ENCODE measurements around the gene BICC1.

BICC1 gene

DNA sequence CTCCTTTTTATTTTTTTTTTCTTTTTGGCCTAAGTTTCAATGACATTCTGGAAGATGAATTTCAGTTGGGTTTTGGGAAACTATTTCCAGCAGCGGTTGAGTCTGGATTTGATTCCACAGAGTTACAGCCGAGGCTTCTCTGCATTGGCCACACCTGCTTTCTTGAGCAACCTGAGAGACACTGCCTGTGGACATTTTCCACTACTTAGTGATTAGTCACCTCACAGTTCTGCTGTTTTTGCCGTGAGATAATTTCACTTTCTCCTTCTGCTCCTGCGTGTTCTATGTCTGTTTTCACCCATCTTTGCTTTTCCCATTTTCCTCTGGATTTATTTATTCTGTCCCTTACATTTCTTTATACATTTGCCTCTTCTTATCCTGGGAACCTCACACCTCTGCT, 243.0 kb downstream of the BICC1 start:
- DNase-seq: no peak

- no peak for DNase-seq
Observed at GRCh38 chr10:58756130-58756719, 243.6 kb downstream of the BICC1 start.

GRCh38 chr10:58757352-58758065, 244.8 kb downstream of the BICC1 start:
- no peak for DNase-seq

- DNase-seq: no peak
Observed at GRCh38 chr10:58758321-58758720, 245.6 kb downstream of the BICC1 start.

DNA sequence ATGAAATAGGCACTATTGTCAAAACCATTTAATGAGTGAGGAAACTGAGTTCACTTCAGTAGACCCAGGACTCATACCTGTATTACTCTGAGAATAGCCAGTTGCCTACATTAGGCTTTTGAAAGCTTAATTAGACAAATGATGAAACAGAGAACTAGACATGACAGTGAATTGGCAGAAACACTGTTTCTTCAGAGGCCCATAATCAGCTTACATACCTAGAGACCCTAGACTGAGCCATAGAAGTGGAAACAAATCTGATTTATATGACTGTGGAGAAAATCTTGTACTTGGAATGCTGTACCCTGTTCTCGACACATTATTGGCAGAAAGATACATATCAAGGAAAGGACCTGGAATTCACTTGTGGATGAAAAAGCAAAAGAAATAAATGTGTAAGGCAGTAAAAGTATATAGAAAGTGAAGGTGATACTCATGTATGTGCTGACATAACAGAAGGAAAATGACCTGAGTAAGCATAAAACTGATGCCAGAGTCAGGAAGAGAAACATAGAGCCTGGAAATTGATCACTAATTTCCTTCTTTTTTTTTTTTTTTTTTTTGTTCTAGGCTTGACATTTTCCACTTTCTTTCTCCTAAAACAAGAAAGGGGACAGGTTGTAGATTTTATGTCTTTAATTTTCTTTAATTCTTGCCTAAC, 251.5 kb downstream of the BICC1 start:
- no peak for DNase-seq

DNA sequence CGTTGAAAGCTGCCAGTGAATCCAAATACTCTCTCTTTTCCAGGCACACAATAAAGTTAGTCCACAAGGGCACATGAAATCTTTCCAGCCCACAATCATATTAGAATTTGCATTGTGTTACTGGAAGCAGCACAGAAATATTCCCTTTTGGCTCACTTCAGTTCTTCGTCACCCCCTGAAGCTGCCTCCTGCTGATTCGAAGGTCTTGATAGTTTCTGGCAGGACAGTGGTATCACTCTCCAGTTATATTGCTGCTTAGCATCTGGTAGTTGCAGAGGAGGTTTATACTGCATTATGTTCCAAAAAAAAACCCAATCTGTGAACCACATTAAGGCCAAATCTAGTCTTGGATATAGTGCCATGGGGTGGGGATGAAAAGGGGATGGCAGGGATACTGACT, 253.2 kb downstream of the BICC1 start:
- no peak for DNase-seq

DNA sequence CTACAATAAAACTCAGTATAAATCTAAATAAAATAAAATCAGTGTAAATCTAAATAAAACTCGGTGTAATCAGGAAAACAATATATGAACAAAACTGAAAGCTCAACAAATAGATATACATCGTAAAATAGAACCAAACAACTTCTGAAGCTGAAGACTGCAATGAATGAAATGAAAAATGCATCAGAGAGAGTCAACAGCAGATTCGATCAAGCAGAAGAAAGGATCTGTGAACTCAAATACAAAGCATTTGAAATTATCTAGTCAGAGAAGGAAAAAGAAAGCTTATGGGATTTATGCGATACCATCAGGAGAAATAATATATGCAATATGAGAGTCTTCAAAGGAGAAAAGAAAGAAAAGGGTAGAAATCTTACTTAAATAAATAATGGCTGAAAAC, 255.0 kb downstream of the BICC1 start:
- DNase-seq: no peak

DNA sequence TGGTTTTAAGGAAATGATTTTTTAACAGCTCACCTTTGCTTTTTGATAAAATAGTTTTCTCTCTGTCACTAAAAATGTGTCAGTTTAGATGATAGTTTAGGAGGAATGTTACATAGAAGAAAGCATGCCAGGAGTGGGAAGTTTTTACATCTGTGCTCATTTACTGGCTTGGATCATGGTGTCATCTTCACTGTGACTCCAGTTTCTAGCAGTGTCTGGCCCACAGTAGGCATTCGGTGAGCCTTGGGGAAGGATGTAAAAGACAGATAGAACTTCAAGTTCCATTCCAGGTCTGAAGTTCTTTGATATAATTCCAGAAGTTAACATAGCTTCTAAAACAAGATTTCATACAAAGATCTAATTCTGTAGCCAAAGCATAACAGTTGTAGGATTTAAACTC, 259.2 kb downstream of the BICC1 start:
- no peak for DNase-seq

DNA sequence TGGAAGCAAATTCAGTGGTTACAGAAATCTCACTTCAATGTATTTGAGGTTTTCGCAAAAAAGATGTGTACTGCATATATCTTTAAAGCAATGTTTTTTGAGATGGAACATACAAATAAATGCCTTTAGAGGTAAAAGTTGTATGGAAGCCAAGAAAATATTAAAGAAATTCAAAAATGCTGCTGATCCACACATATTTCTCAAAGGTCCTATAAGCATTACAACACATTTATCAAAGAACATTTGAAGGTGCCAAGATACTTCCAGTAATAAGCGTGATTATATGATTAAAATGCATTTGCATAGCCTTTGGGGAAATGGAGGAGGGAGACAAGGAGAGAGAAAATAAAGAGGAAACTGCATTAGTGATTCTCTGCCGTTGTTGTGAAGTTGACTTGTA, 260.1 kb downstream of the BICC1 start:
- DNase-seq: no peak

DNA sequence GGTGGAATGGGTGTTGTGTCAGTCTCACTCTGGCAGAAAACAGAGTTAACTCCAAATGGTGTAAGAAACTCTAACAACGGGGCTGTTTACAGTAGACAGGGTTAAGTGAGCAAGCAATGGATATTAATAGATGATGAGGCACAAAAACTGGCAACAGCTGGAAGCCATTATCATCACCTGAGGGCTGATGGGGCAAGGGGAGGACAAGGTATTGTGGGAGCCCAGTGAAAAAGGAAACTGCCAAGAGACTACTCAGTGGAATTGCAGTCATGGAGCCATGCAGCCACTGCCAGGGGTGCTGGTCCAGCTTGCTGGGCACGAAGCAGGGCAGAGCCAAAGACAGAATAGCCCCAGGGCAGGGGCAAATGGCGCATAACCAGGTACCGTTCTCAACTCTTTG, 260.7 kb downstream of the BICC1 start:
- no peak for DNase-seq

DNA sequence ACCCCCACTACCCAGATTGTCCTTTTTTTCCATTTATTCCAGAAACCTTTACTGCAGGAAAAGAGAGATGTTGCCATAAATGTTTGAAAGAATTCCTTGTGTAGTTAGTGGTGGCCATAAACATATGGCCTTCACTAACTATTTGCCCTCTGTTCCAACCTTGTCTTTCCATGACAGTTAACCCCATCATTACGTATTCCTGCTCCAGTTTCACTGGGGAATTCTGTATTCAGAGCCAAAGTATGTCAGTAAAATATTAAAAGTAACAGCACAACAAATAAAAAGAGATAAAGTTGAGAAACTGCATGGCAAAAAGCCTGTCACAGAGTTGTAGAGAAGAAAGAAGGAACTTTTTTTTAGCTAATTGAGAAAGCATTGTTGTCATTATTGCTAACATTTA, 261.3 kb downstream of the BICC1 start:
- DNase-seq: no peak

GRCh38 chr10:58775960-58776567, 263.4 kb downstream of the BICC1 start:
- no peak for DNase-seq

- DNase-seq: no peak
Observed at GRCh38 chr10:58776568-58777318, 264.1 kb downstream of the BICC1 start.

GRCh38 chr10:58778966-58779365, 266.3 kb downstream of the BICC1 start:
- DNase-seq: no peak

DNA sequence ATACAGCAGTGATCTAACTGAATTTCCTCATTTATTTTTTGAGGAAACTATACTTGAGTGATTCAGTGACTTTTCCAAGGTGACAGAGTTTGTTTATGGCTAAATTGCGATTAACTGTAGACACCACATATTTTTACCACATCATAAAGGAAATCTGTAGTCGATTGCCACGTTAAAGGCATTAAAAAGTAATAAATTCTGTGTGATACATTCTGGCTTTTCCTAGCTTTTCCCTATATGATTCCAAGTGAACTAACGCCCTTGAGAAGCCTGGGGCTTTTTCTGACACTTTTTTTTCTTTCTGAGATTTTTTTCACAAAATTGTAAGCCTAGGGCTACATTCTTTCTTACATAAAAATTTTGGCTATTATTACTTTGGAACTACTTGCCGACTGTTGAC, 266.9 kb downstream of the BICC1 start:
- DNase-seq: no peak

DNA sequence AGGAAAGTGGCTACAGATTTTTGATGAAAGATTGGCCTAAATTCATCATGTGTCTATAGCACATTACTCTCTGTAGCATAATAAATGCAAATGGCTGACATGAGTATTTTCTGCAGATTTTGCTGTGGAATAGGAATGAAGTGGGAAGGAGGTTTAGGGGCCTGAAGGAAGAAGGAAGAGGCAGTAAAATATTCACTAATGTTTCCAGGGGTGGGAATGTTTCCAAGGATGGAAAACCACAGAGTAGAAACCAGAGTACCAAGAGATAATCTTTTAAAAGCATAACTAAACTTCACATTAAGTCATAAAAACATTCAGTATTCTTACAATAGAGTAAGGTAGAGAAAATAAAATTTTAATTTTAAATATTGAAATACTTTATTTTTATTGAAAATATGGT, 267.8 kb downstream of the BICC1 start:
- no peak for DNase-seq

- DNase-seq: no peak
Observed at GRCh38 chr10:58781873-58782488, 269.3 kb downstream of the BICC1 start.

DNA sequence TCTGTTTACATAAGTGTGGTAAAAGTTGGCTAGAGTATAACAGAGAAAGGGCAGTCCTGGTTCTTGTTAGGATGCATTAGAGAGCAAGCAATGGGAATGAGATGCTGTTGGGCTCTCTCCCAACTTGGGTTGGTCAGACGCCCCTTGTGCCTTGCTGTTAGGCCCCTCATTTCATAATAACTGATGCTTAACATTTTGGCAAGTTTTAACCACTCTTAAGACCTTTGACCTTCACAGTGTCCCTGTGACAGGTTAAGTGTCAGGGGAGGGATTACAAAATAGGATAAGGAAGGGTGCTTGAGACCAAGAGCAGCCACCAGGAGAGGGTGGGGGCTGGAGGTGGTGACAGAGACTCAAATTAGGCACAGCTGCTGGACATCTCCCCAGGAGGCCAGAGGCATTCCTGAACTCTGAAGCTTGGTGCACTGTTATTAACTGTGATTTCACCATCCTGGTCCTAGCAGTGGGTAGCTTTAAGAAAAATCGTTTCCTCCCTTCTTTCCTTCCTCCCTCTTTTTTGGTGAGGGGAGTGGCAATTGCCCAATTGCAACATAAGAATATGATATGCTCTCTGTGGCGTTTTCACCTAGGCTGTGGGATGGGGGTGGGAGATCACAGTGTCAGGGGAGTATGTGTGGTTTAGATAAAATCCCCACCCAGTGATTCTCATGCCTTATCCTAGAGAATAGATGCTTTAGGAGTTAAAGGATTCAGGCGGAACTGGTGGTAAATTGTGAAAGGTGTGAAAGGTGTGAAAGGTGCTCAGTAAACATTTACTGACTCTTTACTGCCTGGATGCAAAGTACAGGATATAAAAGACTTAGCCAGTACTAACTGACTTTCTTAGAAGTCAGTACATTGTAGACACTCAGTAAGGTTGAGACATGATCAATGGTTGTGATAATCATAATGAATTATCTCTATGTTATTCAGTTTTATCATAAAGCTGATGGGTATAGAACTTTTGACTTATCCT, 270.5 kb downstream of the BICC1 start:
- DNase-seq: no peak

GRCh38 chr10:58784361-58784760, 271.7 kb downstream of the BICC1 start:
- no peak for DNase-seq

DNA sequence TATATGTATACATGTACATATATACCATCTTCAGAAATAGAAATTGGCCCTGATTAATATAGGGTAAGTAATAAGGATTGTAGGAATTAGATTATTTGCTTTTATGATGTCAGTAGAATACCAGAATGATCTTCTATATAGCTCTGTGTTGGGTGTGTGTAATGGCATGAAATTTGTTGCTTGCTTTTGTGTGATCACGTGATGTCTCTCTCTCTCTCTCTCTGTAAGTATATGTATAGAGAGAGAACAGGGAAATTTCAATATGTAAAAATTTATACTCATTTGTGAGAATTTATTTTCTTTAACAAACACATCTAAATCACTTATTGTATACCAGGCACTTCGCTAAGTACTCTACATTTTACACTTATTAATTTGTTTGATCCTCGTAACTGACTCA, 272.7 kb downstream of the BICC1 start:
- no peak for DNase-seq

DNA sequence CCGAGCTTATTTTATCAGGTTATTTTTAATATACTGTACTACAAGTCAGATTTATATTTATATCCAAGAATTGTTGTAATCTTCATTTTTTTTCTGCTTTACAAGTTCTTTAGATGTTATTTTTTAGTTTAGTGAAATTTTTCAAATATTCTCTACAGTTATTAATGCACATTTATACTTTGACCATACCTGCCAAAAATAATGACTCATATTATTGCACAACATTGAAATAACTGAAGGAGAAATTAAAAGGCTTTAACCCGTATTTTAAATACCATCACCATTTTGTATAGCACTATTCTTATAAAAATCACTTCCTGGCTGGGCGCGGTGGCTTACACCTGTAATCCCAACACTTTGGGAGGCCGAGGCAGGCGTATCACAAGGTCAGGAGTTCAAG, 278.5 kb downstream of the BICC1 start:
- DNase-seq: no peak

DNA sequence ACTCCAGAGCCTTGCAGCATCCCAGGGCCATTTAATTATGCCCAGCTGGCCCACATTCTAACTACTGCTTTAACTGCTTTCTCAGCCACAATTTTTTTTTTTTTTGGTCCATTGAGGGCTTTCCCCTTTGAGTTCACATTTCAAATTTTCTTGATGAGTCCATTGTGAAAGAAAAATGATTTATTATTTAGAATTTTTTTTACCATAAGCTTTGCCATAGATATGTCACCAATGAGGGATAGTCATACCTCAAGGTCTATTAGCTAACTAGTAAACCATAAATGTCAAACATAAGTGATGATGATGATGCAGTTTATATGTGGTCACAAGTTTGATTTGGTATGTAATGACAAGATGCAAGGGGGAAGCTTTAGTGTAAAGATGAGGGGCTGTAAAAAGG, 282.9 kb downstream of the BICC1 start:
- DNase-seq: no peak
